ENCODE results near the gene RABAC1.
"Not testable (repeated sequence)": the region's sequence is repeated elsewhere in the genome, so short reads cannot be mapped to it uniquely, and the experiment has no call there.

RABAC1 gene

GRCh38 chr19:41915776-41916414 is 43.2 kb downstream of the RABAC1 start:
- DNase-seq (ENCODE audit: low read depth), result no peak

- DNase-seq (ENCODE audit: low read depth), result no peak
Measured at GRCh38 chr19:41915021-41915775, 43.9 kb downstream of the RABAC1 start.

GRCh38 chr19:41914424-41914834 is 44.7 kb downstream of the RABAC1 start:
- not testable (repeated sequence) for DNase-seq (ENCODE audit: low read depth)

GRCh38 chr19:41913538-41914423 is 45.3 kb downstream of the RABAC1 start:
- no peak for DNase-seq (ENCODE audit: low read depth)

GRCh38 chr19:41912899-41913537 is 46.1 kb downstream of the RABAC1 start:
- DNase-seq (ENCODE audit: low read depth), result no peak

GRCh38 chr19:41911889-41912731 is 47.0 kb downstream of the RABAC1 start:
- DNase-seq (ENCODE audit: low read depth), result no peak

GRCh38 chr19:41910992-41911888 is 47.9 kb downstream of the RABAC1 start:
- no peak for DNase-seq (ENCODE audit: low read depth)

- no peak for DNase-seq (ENCODE audit: low read depth)
Measured at GRCh38 chr19:41910240-41910991, 48.7 kb downstream of the RABAC1 start.

- DNase-seq (ENCODE audit: low read depth), result no peak
Measured at GRCh38 chr19:41909706-41910105, 49.4 kb downstream of the RABAC1 start.

- DNase-seq (ENCODE audit: low read depth), result no peak
Measured at GRCh38 chr19:41908724-41909464, 50.2 kb downstream of the RABAC1 start.

GRCh38 chr19:41907994-41908615 is 51.0 kb downstream of the RABAC1 start:
- DNase-seq (ENCODE audit: low read depth), result no peak

- no peak for DNase-seq (ENCODE audit: low read depth)
Measured at GRCh38 chr19:41906916-41907680, 52.0 kb downstream of the RABAC1 start.

All from amniotic epithelial cell (primary cell).